CD4-positive, alpha-beta T cell treated with Interleukin-12 subunit alpha and Interleukin-12 subunit beta, for 1 hour (primary cell): ENCODE results near the gene ROR1.

Source experiments
- DNase-seq: peaks from one replicate; pipeline ENCODE4 v3.0.0-alpha.2; 2020

Gene ROR1

DNA sequence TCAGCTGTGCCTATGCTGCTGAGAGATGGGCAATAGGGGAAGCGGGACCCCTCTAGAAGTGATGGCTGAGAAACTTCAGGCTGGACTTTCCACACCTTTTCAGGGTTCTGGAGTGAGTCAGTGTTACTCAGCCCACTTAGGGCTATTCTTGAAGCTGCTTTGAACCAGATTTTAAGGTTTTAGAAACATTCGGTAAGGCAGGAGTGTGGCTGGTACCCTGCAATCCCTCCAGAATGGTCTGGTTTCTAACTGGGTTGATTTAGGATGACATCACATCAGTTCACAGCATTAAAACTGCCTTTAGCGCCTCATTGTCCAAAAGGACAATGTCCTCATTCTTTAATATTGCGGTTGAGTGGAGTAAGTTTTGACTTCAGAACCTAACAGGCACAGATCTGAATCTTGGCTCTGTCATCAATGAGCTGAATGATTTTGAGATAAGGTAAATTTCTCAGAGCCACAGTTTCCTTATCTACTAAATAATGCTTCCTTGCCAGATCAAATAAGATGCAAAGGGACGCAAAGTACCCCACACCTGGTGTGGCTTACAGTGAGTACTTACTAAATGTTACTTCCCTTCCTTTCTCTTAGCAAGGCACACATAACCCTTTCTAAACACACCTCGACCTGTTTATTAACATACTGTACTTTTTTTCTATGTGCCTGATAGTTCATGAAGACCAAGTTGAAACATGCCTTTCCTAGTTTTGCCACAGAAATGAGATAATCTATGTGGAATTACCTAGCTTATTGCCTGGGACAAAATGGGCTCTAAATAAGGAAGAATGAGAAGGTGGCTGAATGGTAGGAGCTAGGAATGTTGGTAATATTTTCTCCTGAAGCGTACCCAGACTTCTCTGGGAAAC is 209.8 kb downstream of the ROR1 start:
- no peak for DNase-seq

DNA sequence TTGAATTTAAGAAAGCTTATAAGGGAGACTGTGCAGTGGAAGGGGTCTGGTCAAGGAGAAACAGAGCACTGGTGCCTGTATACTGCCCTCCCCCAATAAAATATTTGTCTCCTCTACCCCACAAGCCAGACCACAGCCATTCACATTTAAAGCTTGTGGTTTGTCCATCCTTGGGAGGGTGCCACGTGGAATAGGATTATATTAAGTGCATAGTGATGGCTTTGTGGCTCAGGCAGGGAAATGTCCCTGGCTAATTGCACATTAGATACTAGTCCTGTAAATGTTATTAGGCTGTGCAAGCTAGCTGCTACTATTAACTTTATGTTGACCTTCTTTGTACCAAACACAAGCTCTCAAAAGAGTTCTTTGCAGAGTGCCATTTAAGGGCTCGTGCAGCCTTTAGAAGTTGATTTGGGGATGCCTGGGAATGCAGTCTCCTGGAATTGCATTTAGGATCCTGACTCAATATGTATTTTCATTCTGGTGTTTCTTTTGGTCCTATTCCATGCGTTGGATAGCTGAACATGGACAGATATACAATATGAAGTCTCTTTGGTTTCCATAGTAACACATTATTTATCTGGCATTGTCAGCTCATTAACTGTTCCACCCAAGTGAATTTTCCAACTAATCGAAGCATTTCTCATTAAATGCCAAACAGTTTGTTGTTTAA is 210.6 kb downstream of the ROR1 start:
- no peak for DNase-seq

DNA sequence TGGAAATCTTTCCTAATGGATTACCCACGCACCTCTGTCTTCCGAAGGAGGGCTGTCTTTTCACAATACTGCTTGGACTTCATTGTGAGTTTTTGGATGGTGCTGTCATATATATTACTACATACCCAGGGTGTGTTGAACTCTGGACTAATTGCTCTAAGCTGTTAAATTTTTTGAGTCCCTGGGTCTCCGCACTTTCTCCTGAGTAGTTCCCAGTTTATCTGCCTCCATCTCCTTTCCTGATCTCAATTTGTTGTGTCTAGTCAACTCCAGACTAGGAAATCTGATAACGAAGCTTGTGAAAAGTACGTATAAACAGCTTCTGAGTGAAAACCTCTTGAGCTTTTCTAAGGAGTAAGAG is 211.1 kb downstream of the ROR1 start:
- DNase-seq: no peak

- no peak for DNase-seq
These were observed 213.3 kb downstream of the ROR1 start for GRCh38 chr1:63987014-63987627.

DNA sequence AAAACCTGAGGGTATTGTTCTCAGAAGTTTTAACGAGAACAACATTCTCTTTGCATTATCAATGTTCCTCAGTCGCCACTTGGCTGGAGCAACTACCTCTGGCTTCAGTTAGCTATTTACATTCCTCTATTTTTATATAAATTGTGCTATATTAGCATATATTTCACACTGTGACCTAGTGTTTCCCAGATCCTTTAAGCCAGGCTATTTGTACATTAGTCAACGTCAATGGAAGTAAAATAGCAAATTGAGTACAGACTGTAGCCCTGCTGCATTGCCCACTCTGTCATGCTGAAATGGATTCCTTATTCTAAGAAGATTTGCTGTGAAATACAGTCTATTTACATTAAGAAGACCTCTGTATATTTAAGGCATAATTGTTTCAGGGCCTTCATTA is 213.8 kb downstream of the ROR1 start:
- no peak for DNase-seq

- no peak for DNase-seq
These were observed 215.1 kb downstream of the ROR1 start for GRCh38 chr1:63988941-63989340.

DNA sequence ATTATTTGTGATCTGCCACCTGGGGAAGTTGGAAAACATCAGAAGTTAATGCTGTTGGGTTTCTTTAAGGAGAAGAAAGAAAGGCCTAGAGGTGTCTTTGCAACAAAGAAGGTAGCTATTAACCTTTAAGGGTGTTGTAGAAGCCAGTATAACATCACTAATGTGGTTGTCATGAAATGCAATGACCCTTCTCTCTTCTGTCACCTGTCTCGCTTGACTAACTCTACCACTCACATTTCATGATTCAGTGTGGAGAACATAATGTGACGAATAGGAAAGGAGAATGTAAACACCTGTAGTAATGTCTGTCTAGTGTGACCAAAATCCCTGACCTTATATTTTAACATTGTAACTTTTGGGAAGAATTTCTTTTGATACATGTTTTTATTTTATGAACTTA is 217.9 kb downstream of the ROR1 start:
- no peak for DNase-seq

GRCh38 chr1:64000021-64000420 is 226.2 kb downstream of the ROR1 start:
- no peak for DNase-seq

GRCh38 chr1:64001038-64001437 is 227.2 kb downstream of the ROR1 start:
- no peak for DNase-seq

DNA sequence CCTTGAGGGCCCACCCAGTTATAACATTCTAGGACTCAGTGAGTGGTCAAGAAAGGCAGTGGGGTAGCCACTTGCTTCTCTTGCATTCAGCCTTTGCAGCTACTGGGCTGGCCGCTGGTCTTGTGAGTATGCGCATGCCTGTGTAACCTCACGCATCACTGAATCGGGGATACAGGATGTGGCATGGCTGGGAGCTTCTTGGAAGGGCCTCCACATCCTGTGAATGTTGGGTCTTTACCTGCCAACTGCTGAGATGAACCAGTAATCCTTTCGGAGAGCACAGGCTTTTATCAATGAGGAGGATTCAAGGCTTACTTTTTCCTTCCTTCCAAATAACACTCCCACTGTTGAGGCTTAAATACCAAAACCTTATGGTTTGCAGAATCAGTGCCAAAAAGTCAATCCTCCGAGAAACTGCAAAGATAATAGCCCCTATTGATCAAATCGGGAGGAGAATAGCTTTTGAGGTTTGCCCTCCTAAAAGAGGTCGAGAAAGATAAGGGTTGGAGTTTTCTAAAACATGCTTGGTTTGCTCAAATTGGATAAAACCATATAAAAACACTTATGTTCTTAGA is 230.7 kb downstream of the ROR1 start:
- no peak for DNase-seq

GRCh38 chr1:64005801-64006200 is 232.0 kb downstream of the ROR1 start:
- no peak for DNase-seq

- no peak for DNase-seq
These were observed 232.6 kb downstream of the ROR1 start for GRCh38 chr1:64006276-64007051.

DNA sequence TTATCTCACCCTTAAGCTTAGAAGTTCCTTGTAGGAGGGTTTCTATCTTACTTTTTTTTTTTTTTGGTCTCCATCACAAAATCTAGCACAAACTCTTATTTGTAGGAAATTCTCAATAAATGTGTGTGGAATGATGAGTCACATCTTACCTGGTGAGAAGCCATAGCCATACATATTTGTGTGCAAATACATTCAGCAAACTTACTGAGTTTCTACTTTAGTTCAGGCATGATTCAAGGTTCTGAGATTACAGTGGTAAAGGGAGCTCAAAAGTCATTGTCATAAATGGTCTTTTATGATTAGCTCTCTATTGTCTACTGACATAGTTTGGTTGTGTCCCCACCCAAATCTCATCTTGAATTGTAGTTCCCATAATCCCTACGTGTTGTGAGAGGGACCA is 236.5 kb downstream of the ROR1 start:
- DNase-seq: no peak

- DNase-seq: no peak
These were observed 239.6 kb downstream of the ROR1 start for GRCh38 chr1:64013395-64013794.

- peak; percentile 7 for DNase-seq
These were observed 246.0 kb downstream of the ROR1 start for GRCh38 chr1:64019818-64020217.

DNA sequence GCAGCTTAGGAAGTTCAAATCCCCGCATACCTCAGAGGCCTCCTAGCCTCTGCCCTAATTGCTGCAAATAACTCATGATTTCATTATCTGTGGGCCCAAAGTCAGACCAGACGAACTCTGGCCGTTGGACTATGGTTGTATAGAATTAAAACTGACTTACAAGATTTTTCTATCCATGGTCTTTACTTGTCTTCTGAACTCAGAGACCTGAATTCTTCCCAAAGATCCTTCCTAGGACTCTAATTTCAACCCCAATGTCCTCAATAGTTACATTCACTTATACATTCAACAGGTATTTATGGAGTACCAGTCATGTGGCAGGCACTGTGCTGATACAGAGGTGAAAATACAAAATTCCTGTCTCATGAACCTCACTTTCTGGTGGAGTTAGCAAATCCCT is 247.2 kb downstream of the ROR1 start:
- DNase-seq: no peak

- no peak for DNase-seq
These were observed 251.2 kb downstream of the ROR1 start for GRCh38 chr1:64025051-64025450.

DNA sequence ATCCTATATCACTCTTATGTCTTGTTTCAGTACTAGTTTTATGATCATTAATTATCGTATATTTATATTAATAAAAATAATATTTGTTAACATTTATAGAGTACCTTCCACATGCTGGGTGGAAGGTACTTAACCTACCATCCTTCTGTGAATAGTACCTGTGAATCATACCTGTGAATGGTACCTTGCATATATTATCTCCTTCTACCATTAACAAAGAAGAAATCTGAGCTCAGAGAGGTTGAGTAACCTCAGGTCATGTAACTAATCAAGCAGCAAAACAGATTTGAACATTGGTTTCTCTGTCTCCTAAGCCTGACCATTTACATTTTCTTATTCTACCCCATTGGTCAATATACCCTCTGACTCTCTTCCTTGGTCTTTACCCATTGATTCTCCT is 255.2 kb downstream of the ROR1 start:
- DNase-seq: no peak

DNA sequence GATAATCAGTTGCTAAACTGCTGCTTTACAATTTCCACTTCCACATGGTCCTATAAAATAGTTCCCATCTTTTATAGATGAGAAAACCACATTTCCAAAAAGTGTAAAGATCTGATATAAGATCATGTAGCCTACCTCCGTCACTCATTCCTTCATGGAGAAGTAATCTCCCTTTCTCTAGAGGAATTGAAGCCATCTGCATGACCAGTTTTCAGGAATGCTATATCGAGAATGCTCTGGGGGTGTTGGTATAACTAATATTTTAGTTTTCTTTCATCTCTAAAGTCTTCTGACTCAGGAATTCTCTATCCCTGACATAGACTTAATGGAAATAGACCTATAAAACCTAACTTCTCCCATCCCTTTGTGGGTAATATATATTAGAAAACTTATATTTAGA is 256.6 kb downstream of the ROR1 start:
- no peak for DNase-seq

DNA sequence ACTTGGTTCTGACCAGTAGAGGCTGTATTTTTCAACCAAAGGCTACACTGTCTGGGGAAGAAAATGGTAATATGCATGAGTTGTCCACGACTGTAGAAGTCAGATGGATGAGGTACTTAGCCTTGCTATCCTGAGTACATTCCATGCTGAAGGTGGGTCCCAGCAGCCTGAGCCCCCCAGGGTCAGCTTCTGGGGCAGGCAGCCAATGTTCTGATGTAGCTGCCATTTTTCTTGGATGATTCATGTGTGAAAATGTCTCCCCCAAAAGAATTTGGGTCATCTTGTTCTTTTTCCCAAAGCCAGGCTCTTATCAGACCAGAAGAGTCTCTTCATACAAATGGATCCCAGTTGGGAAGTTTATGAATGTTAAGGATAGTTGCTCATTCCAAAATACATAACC is 257.4 kb downstream of the ROR1 start:
- DNase-seq: no peak

DNA sequence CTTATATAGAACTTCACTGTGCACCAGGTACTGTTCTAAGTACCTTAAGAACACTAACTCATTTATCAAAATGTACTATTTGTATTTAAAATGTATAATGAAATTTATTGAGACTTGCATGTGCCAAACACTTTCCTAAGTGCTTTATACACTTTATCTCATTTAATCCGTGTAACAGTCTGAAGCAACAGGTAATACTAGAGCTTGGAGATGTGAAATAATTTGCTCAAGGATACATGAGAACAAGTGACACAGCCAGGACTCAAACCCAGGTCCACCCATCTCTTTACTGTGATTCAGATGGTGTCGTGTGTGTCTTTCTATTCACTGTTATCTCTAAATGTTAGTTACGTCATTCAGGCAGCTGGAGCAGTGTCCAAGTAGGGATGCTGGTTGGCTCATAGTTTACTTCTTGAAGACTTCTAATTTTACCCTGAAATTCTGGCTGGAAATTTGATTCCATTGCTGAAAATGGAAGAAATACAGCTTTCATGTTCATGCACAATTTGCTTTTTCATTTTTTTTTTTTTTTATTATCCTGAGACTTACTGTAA is 259.9 kb downstream of the ROR1 start:
- no peak for DNase-seq

DNA sequence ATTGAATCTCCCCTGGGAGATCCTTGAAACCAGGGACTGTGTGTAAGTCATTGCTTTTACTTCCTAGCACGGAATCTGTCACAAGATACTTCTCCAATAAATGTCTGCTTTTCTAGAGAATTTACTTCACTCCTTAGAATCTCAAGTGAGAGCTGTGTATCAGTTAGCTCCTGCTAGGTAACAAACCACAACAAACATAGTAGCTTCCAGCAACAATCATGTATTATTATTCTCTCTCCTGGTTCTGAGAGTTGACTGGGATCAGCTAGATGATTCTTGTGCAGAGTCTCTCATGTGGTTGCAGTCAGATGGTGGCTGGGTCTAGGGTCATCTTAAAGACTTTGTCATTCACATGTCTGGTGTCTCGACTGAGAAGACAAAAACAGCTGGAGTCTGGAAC is 262.7 kb downstream of the ROR1 start:
- no peak for DNase-seq

DNA sequence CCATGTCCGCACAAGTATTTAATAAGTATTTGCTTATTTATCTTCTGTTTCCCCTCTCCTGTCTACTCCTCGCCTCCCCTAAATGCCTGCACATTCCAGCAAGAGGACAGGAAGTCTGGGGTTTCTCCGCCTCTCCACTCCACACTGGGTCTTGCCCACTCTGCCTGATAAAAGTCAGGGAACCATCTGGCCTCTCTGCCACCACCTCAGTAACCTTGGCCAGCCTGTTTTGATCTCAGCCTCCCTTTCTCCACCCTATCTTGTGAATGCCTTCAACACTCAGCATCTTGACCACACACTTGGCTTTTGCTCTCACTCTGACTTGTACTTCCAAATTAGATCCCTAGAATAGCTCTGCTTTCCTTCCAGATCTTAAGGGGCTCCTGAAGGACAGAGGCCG is 264.3 kb downstream of the ROR1 start:
- no peak for DNase-seq
